CD4-positive, alpha-beta T cell treated with Interferon alpha-2 for 1 hour (primary cell): ENCODE data around the gene CNTLN.
"Not testable (repeated sequence)": the region's sequence is repeated elsewhere in the genome, so short reads cannot be mapped to it uniquely, and the experiment has no call there.

Source experiments
- DNase-seq, 2 donors: peaks; one replicate each; pipeline ENCODE4 v3.0.0-alpha.2; 2020 to 2022

Gene CNTLN

GRCh38 chr9:17322882-17323864 lies 188.3 kb downstream of the CNTLN start:
- no peak for DNase-seq

DNA sequence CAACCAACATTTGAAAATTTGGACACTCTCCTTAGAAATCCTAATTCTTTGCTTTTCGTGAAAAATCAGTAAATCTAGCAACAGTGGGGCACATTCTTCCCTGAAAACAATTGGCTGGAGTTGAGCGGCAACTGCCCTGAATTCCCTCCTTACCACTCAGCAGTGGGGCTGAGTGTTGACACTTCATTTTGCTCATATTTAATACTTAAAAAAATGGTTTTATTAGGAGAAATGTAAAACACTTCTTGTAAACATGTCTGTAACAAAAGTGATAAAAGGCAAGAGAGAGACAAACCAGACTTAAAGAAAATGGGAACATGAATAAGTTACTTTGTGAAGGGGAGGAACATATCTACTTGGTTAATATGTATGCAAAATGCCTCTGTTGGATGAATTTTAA lies 193.5 kb downstream of the CNTLN start:
- no peak for DNase-seq

GRCh38 chr9:17330097-17330496 lies 195.3 kb downstream of the CNTLN start:
- DNase-seq, result no peak

GRCh38 chr9:17332115-17332514 lies 197.3 kb downstream of the CNTLN start:
- no peak for DNase-seq

GRCh38 chr9:17339156-17339555 lies 204.3 kb downstream of the CNTLN start:
- DNase-seq, result no peak

- no peak for DNase-seq
Observed at GRCh38 chr9:17342696-17343095, 207.9 kb downstream of the CNTLN start.

GRCh38 chr9:17349831-17350230 lies 215.0 kb downstream of the CNTLN start:
- no peak for DNase-seq

DNA sequence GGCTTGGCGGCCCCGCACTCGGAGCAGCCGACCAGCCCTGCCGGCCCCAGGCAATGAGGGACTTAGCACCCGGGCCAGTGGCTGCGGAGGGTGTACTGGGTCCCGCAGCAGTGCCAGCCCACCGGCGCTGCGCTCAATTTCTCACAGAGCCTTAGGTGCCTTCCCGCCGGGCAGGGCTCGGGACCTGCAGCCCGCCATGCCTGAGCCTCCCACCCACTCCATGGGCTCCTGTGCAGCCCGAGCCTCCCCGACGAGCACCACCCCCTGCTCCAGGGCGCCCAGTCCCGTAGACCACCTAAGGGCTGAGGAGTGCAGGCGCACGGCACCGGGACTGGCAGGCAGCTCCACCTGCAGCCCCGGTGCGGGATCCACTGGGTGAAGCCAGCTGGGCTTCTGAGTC lies 219.2 kb downstream of the CNTLN start:
- DNase-seq, result not testable (repeated sequence)

GRCh38 chr9:17361378-17361777 lies 226.5 kb downstream of the CNTLN start:
- DNase-seq, result no peak

DNA sequence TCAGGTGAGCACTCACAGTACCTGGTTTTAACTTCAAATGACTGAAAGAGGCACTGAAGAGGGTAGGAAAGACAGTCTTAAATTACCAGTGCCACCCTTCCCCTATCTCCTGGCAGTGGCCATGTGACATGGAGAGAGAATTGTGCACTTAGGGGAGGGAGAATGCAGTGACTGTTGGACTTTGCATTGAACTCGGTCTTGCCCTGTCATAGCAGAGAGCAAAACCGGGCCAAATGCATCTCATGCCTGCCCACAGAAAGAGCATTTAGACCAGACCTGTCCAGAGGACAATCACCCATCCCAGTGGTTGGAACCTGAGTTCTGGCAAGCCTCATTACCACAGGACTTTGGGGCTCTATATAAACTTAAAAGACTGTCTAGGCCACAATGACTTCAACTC lies 232.2 kb downstream of the CNTLN start:
- DNase-seq, result no peak

GRCh38 chr9:17380126-17380861 lies 245.5 kb downstream of the CNTLN start:
- no peak for DNase-seq

DNA sequence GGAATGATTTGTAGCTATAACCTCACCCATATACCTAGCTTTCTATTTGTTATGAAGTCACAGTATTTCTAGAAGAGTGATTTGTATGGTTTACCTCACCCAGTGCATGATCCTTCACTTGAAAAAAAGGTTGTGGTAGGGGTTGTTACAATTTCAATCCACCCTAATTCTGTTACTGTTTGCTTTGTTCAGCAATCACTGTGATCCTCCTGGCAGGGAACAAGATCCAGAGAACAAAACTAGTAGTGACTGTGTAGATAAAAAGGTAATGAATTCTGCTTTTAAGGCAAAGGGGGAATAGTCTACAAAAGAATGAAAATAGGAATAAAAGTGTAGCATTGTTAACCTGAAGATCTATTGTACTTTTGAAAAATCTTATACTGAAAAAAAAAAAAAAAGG lies 252.7 kb downstream of the CNTLN start:
- no peak for DNase-seq

DNA sequence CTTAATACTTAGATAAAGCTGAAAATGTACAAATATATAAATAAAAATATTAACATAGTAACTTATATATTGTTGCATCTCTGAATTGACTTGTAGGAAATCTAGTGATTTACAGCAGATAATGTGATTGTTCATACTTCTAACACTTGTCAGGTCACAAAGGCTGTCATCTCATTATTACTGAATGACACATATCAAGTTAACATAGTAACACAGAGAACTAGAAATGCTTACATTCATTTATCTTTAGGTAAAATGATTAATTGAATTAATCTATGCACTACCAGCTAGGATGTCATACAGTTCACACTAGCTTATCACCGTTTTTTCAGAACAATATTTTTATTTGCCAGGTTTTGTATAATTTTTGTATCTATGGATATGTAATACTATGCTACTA lies 254.2 kb downstream of the CNTLN start:
- no peak for DNase-seq

DNA sequence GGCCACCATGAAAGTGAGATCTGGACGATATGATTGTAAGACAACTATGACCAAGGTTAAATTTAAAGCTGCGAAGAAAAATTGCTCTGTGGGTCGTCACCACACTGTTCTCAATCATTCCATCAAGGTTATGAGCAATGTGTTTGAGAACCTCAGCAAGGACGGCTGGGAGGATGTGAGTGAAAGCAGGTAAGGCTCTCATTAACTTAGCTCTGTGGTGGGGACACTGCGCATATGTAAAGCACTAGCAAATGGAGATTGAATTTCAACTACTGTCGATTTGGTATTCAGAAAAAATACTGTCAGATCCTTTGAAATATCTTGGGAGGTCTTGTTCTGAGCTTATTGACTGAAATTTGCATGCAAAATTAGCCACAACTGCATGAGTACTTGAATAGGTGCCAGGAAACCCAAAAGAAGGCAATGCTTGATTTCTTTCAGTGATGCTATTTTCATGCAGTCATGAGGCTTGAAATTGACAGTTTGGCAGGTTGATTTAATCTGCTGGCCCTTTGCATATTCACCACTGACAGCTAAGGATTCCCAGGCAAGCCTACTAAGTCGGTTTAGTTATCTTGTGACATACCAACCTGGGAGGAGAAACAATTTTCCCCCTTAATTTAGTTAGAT lies 260.2 kb downstream of the CNTLN start:
- DNase-seq, result no peak

- DNase-seq, result not testable (repeated sequence)
Observed at GRCh38 chr9:17397166-17397728, 262.4 kb downstream of the CNTLN start.

GRCh38 chr9:17398350-17398749 lies 263.5 kb downstream of the CNTLN start:
- DNase-seq, result no peak

- no peak for DNase-seq
Observed at GRCh38 chr9:17401858-17402257, 267.0 kb downstream of the CNTLN start.

DNA sequence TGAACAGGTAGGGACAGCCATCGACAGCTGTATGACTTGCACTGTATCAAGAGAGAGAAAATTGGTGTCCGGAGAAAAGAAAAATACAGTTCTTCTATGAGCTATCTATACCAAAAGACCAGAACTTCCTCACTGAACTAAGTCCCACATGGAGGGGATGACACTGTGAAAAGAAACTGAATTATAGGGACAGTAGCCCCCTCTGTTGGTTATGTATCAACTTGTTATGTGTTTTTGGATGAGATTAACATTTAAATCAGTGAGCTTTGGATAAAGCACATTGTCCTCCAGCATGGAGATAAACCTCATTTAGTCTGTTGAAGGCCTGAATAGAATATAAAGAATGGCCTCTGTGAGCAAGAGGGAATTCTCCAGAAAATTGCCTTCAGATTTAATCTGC lies 267.5 kb downstream of the CNTLN start:
- no peak for DNase-seq

DNA sequence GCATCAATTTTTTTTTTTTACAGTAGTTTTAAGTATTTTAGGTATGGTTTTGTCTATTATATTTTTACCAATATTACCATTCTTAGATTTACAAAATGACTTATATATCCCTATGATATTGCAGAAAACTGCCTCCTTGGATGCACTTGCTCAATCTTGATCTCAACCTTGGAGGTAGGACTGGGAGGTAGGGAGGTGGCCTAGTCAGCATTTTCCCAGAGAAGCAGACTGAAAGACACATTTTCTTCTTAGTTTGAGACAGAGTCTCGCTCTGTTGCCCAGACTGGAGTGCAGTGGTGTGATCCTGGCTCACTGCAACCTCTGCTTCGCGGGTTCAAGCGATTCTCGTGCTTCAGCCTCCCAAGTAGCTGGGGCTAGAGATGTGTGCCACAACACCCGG lies 268.7 kb downstream of the CNTLN start:
- DNase-seq, result no peak

- DNase-seq, result no peak
Observed at GRCh38 chr9:17414986-17415385, 280.1 kb downstream of the CNTLN start.

GRCh38 chr9:17422994-17423680 lies 288.3 kb downstream of the CNTLN start:
- no peak for DNase-seq

DNA sequence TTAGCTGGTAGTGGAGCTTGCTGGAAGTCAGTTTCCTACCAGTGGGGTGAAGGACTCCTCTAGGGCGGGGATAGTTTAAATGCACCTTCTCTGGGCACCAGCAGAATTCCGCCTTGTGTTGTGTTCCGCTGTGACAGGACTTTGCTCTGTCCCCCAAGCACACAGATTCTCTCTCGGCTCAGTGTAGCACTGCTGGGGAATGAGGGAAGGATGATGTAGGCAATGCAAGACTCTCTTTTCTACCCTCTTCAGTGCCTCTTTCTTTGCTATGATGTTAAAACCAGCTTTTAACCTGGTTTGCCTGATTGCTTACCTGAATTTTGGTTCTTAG lies 288.8 kb downstream of the CNTLN start:
- no peak for DNase-seq

DNA sequence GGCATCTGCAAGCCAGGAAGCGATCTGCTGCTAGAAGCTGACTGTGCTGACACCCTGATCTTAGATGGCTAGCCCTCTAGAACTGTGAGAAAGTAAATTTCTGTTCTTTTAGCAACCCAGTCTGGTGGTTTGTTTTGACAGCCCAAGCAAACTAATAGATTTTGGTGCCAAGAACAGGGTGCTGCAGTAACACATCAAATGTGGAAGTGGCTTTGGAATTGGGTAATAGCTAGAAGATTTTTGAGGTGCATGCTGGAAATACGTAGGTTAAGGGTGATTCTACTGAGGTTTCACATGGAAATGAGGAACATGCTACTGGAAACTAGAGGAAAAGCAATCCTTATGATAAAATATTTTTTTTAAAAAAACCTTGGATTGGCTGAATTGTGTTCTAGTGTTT lies 290.5 kb downstream of the CNTLN start:
- no peak for DNase-seq
